ENCODE measurements around the gene GIGYF1.

Gene GIGYF1, protein sequence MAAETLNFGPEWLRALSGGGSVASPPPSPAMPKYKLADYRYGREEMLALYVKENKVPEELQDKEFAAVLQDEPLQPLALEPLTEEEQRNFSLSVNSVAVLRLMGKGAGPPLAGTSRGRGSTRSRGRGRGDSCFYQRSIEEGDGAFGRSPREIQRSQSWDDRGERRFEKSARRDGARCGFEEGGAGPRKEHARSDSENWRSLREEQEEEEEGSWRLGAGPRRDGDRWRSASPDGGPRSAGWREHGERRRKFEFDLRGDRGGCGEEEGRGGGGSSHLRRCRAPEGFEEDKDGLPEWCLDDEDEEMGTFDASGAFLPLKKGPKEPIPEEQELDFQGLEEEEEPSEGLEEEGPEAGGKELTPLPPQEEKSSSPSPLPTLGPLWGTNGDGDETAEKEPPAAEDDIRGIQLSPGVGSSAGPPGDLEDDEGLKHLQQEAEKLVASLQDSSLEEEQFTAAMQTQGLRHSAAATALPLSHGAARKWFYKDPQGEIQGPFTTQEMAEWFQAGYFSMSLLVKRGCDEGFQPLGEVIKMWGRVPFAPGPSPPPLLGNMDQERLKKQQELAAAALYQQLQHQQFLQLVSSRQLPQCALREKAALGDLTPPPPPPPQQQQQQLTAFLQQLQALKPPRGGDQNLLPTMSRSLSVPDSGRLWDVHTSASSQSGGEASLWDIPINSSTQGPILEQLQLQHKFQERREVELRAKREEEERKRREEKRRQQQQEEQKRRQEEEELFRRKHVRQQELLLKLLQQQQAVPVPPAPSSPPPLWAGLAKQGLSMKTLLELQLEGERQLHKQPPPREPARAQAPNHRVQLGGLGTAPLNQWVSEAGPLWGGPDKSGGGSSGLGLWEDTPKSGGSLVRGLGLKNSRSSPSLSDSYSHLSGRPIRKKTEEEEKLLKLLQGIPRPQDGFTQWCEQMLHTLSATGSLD (N-terminal part only)

DNA sequence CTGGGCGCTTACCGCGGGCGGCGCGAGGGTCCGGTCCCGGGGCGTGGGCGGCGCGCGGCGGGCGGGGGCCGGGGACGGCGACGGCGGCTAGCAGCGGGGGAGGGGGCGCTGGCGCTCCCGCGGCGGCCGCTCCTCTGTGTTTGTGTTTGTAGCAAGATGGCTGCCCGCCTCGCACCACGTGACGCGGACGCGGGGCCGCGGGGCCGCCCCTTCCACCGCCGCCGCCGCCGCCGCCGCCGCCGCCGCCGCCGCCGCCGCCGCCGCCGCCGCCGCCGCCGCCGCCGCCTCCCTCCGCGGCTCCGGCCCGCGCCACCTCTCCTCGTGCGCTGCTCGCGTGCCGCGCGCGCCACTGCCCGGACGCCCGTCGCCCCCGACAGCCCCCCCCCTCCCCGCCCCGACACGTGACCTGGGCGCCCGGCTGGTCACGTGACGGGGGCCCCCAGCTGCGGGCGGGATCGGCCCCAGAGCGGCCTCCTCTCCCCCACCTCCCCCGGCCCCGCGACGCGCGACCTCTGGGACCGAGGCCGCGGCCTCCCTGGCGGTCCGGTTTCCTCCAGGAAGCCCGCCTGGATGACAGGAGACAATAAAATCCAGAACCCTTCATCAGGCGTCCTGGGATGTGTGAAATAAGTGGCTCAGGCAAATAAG lies at the start of gene GIGYF1:
Gene GIGYF1, minus strand, starts transcription at position 153 of the 648 bp plus-strand sequence. CDS start 6,012 bp downstream, outside the sequence.
- POLR2A ChIA-PET: interaction anchor here (2.2 kb wide), 1 partner anchor 12 kb away, joined by 9 read pairs; the partner anchor contains the start of gene POP7

DNA sequence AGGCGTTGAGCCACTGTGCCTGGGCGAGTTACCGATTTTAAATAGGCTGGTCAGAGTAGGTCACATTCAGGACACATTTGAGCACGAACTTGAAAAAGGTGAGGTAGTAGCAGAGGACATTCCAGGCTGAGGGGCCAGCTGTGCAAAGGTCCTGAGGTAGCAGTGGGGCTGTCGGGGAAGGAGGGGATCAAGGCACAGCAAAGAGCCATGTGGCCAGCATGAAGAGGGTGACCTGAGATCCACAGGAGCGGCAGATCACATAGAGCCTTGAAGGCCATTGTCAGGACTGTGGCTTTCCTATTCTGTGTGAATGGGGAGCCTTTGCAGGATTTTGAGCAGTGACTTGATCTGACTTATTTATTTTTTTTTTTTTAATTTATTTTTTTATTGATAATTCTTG lies 45.9 kb upstream of the GIGYF1 start:
- POLR2A ChIA-PET: no interaction called here

More for the DNA sequence above, at the start of gene GIGYF1:
- CTCF ChIA-PET: interaction anchor here (5.9 to 10.3 kb wide), 2 partner anchors 8 to 12 kb away, joined by 20 to 159 read pairs; partner anchors contain the start of gene POP7
- no peak for TF ChIP-seq CTCF (IDR thresholded peaks at IDR 0.05; ENCODE audit: control extremely low read depth, extremely low read depth, low read depth, missing control alignments)
- peak; percentile 86 for DNase-seq (ENCODE audit: extremely low spot score)

DNA sequence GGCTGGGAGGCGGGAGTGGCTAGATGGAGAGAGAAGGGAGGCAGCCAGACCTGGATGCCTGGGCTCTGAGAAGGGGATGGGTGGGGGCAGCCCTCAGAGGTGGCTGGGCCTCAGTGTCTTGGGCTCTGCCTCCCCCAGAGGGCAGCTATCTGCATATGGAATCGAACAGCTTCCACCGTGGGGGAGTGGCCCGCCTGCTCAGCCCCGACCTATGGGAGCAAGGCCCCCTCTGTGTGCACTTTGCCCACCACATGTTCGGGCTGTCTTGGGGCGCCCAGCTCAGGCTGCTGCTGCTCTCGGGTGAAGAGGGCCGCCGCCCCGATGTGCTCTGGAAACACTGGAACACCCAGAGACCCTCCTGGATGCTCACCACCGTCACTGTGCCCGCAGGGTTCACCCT lies 42.6 kb upstream of the GIGYF1 start:
- ChIA-PET CTCF (no interaction called here), POLR2A (no interaction called here)
- TF ChIP-seq CTCF (IDR thresholded peaks at IDR 0.05; ENCODE audit: control extremely low read depth, extremely low read depth, low read depth, missing control alignments): no peak
- no peak for DNase-seq (ENCODE audit: extremely low spot score)

More for the DNA sequence above, 45.9 kb upstream of the GIGYF1 start:
- CTCF ChIA-PET: no interaction called here
- DNase-seq (ENCODE audit: extremely low spot score): no peak
- no peak for TF ChIP-seq CTCF (IDR thresholded peaks at IDR 0.05; ENCODE audit: control extremely low read depth, extremely low read depth, low read depth, missing control alignments)

GRCh38 chr7:100735730-100736129 lies 41.7 kb upstream of the GIGYF1 start:
- ChIA-PET POLR2A (no interaction called here), CTCF (no interaction called here)
- TF ChIP-seq CTCF (IDR thresholded peaks at IDR 0.05; ENCODE audit: control extremely low read depth, extremely low read depth, low read depth, missing control alignments): no peak
- DNase-seq (ENCODE audit: extremely low spot score): no peak

- ChIA-PET CTCF (no interaction called here), POLR2A (no interaction called here)
- TF ChIP-seq CTCF (IDR thresholded peaks at IDR 0.05; ENCODE audit: control extremely low read depth, extremely low read depth, low read depth, missing control alignments): no peak
- no peak for DNase-seq (ENCODE audit: extremely low spot score)
Measured at GRCh38 chr7:100731937-100732636, 38.0 kb upstream of the GIGYF1 start.
